HEK293 (cell line): ENCODE results near the gene CD69.

ENCODE experiments used
- CTCF ChIA-PET: fragments of 350-600 bp; formaldehyde crosslinking; extraction: SDS; loops from one replicate; lab custom pipeline; 2021; ENCODE audit warnings: antibody characterized with exemption; lab: Yijun Ruan, JAX
- POLR2A ChIA-PET: fragments of 300-600 bp; formaldehyde crosslinking; extraction: SDS; loops from one replicate; lab custom pipeline; 2020; ENCODE audit warnings: antibody characterized with exemption, inconsistent platforms; lab: Yijun Ruan, JAX
- H3K27ac ChIP-seq: fragments of 200-500 bp; sonication (Bioruptor generic); 2 replicates; pipeline ENCODE4 v1.5.1; 2014; ENCODE audit warnings: low read depth, low read length, control low read depth, inconsistent platforms; ENCODE audit errors: extremely low read depth
- H3K36me3 ChIP-seq, 2 experiments: fragments of 200-500 bp in 1 of 2; sonication (Bioruptor generic) in 1 of 2; 1 replicate in 1 of 2; 2 replicates in 1 of 2; pipeline ENCODE4 v1.5.1; 2014 to 2017; ENCODE audit warnings: inconsistent platforms in 2 of 2, low read length in 2 of 2; ENCODE audit not compliant: control insufficient read depth in 2 of 2, insufficient read depth in 1 of 2
- H3K4me1 ChIP-seq: fragments of 200-500 bp; sonication (Bioruptor generic); 2 replicates; pipeline ENCODE4 v1.5.1; 2014; ENCODE audit warnings: mild to moderate bottlenecking, low read length, inconsistent platforms; ENCODE audit not compliant: control insufficient read depth, insufficient read depth
- H3K4me3 ChIP-seq: 2 replicates; pipeline ENCODE4 v1.5.1; 2011; ENCODE audit warnings: low read depth, mild to moderate bottlenecking, control low read depth, low read length, moderate library complexity
- H3K9me3 ChIP-seq: fragments of 200-500 bp; sonication (Bioruptor generic); 2 replicates; pipeline ENCODE4 v1.5.1; 2014; ENCODE audit warnings: low read depth, low read length, inconsistent platforms; ENCODE audit not compliant: control insufficient read depth, insufficient read depth
- CTCF ChIP-seq: fragments of 450-650 bp; formaldehyde crosslinking; IDR thresholded peaks from 2 replicates; pipeline ENCODE4 v1.5.1; 2016; ENCODE audit warnings: missing biosample characterization, missing genetic modification characterization
- FEZF1 ChIP-seq: fragments of 450-650 bp; formaldehyde crosslinking; IDR thresholded peaks from 2 replicates; pipeline ENCODE4 v1.5.1; 2016; ENCODE audit warnings: missing biosample characterization, missing genetic modification characterization
- HOXA7 ChIP-seq: sonication (generic); formaldehyde crosslinking; IDR thresholded peaks from 2 replicates; pipeline ENCODE4 v1.8.1; 2022; ENCODE audit warnings: missing genetic modification reagents, borderline replicate concordance
- INSM2 ChIP-seq: fragments of 450-650 bp; formaldehyde crosslinking; IDR thresholded peaks from 2 replicates; pipeline ENCODE4 v1.5.1; 2016; ENCODE audit warnings: missing biosample characterization, missing genetic modification characterization
- PRDM1 ChIP-seq: fragments of 450-650 bp; formaldehyde crosslinking; IDR thresholded peaks from 2 replicates; pipeline ENCODE4; 2016; ENCODE audit warnings: missing biosample characterization, missing genetic modification characterization
- ZBTB49 ChIP-seq: fragments of 450-650 bp; formaldehyde crosslinking; IDR thresholded peaks from 2 replicates; pipeline ENCODE4 v1.5.1; 2016; ENCODE audit warnings: missing biosample characterization, missing genetic modification characterization, low read depth
- ZBTB8A ChIP-seq: fragments of 450-650 bp; formaldehyde crosslinking; IDR thresholded peaks from 2 replicates; pipeline ENCODE4 v1.5.1; 2016; ENCODE audit warnings: missing biosample characterization, missing genetic modification characterization
- ZFP69B ChIP-seq: fragments of 450-650 bp; formaldehyde crosslinking; IDR thresholded peaks from 2 replicates; pipeline ENCODE4 v1.5.1; 2016; ENCODE audit warnings: missing biosample characterization, missing genetic modification characterization
- ZNF16 ChIP-seq: fragments of 450-650 bp; formaldehyde crosslinking; IDR thresholded peaks from 2 replicates; pipeline ENCODE4 v1.5.1; 2016; ENCODE audit warnings: low read depth, missing biosample characterization, missing genetic modification characterization
- ZNF174 ChIP-seq: fragments of 450-650 bp; formaldehyde crosslinking; IDR thresholded peaks from 2 replicates; pipeline ENCODE4 v1.5.0; 2017; ENCODE audit warnings: missing biosample characterization, mild to moderate bottlenecking, missing genetic modification characterization
- ZNF239 ChIP-seq: fragments of 450-650 bp; formaldehyde crosslinking; IDR thresholded peaks from 2 replicates; pipeline ENCODE4 v1.5.1; 2016; ENCODE audit warnings: missing biosample characterization, missing genetic modification characterization
- ZNF48 ChIP-seq: fragments of 450-650 bp; formaldehyde crosslinking; IDR thresholded peaks from 2 replicates; pipeline ENCODE4 v1.5.1; 2016; ENCODE audit warnings: missing biosample characterization, missing genetic modification characterization
- ZNF521 ChIP-seq: fragments of 450-650 bp; formaldehyde crosslinking; IDR thresholded peaks from 2 replicates; pipeline ENCODE4 v1.5.1; 2017; ENCODE audit warnings: missing biosample characterization, mild to moderate bottlenecking, missing genetic modification characterization
- ZNF549 ChIP-seq: fragments of 450-650 bp; IDR thresholded peaks from 2 replicates; pipeline ENCODE4 v1.5.1; 2018; ENCODE audit warnings: missing biosample characterization, missing genetic modification characterization, mild to moderate bottlenecking, inconsistent platforms, moderate library complexity
- ZNF629 ChIP-seq: fragments of 450-650 bp; formaldehyde crosslinking; IDR thresholded peaks from 2 replicates; pipeline ENCODE4 v1.5.1; 2017; ENCODE audit warnings: missing biosample characterization, missing genetic modification characterization
- ZNF664 ChIP-seq: fragments of 450-650 bp; formaldehyde crosslinking; IDR thresholded peaks from 2 replicates; pipeline ENCODE4 v1.5.1; 2016; ENCODE audit warnings: missing biosample characterization, missing genetic modification characterization
- TF ChIP-seq, protein P1 (sequence below): fragments of 450-650 bp; formaldehyde crosslinking; IDR thresholded peaks from 2 replicates; pipeline ENCODE4 v1.5.1; 2016; ENCODE audit warnings: missing biosample characterization, missing genetic modification characterization
- TF ChIP-seq, protein P2 (sequence below): fragments of 450-650 bp; formaldehyde crosslinking; IDR thresholded peaks from 2 replicates; pipeline ENCODE4 v1.5.1; 2016; ENCODE audit warnings: missing biosample characterization, missing genetic modification characterization, borderline replicate concordance
- TF ChIP-seq, protein P3 (sequence below): fragments of 450-650 bp; formaldehyde crosslinking; IDR thresholded peaks from 2 replicates; pipeline ENCODE4 v1.5.1; 2017; ENCODE audit warnings: missing biosample characterization, missing genetic modification characterization

The CD69 gene

DNA sequence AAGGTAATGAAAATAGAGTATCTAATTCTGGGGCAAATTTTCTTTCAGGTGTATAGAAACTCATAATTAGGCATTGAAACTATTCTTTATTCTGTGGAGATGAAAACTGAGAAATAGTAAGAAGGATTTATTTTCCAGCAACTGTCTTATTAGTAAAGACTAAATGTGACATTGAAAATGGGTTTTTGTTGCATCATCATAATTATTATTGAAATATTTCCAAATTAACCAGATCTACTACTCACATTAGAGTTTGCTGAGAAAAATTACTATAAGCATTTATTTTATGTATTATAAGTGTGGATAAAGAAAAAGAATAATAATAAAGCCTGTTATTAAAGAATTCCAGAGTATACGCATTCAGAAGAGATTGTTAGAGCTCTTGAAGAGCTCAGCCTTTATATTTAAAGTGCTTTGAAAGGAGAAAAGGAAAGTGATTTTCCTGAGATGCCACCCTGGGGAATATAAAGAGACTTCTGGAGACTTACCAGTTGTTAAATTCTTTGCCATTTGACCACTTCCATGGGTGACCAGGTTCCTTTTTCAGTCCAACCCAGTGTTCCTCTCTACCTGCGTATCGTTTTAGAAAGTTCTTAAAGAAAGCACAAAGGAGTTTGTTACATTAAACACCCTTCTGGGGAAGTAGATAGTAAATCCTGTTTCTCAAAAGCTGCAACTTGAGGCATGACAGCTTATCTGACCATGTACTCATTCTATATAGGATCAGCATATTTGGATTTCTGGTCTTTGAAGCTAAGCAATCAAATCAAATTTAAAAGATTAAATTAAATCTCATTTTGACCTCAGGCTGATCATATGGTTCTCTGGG lies 6.4 kb downstream of the CD69 start:
- POLR2A ChIA-PET, result no interaction called here
- CTCF ChIA-PET, result interaction anchor here (0.6 to 6.0 kb wide), 3 partner anchors 12 to 229 kb away, joined by 3 to 99 read pairs (median 9); no protein-coding TSS in a partner anchor

DNA sequence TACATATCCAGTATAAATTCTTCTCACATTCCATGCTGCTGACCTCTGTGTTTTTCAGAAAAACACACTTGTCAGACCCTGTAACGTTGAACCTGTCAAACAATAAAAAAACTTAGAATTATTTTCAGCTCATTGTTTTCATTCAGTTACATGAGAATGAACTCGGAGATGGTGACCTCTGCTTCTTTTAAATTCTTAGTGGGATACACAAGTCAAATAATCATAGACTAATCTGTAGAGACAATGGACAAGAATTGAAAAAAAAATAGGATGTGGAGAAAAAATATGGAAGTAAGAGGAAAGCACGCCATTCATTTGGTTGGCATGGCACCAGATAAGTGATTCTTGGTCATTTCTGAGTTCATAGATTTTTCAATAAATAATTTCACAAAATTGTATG lies 7.2 kb downstream of the CD69 start:
- CTCF ChIA-PET, result interaction anchor here (1.2 to 6.0 kb wide), 3 partner anchors 11 to 60 kb away, joined by 3 to 99 read pairs (median 9); no protein-coding TSS in a partner anchor
- POLR2A ChIA-PET, result no interaction called here
- Histone ChIP-seq H3K4me3 (no peak overlapping the region), H3K9me3 (no peaks in the 10 kb centered on the region), H3K27ac (no peak overlapping the region), H3K4me1 (no peaks in the 10 kb centered on the region), H3K36me3 (no peaks in the 10 kb centered on the region)
- TF ChIP-seq ZNF521 (tag by site-specific recombination) (no peak), ZNF664 (tag by site-specific recombination) (no peak), ZNF549 (tag by site-specific recombination) (no peak), CTCF (tag by site-specific recombination) (no peak), ZNF174 (tag by site-specific recombination) (no peak), INSM2 (tag by site-specific recombination) (no peak), ZNF48 (no peak), PRDM1 (tag by site-specific recombination) (no peak)
- TF ChIP-seq, protein P1, sequence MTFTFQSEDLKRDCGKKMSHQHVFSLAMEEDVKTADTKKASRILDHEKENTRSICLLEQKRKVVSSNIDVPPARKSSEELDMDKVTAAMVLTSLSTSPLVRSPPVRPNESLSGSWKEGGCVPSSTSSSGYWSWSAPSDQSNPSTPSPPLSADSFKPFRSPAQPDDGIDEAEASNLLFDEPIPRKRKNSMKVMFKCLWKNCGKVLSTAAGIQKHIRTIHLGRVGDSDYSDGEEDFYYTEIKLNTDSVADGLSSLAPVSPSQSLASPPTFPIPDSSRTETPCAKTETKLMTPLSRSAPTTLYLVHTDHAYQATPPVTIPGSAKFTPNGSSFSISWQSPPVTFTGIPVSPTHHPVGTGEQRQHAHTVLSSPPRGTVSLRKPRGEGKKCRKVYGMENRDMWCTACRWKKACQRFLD (tag by site-specific recombination), result no peak

More for the DNA sequence above, 6.4 kb downstream of the CD69 start:
- Histone ChIP-seq H3K4me3 (no peak overlapping the region), H3K36me3 (no peaks in the 10 kb centered on the region), H3K4me1 (no peaks in the 10 kb centered on the region), H3K9me3 (no peaks in the 10 kb centered on the region), H3K27ac (no peak overlapping the region)
- TF ChIP-seq, protein P2, sequence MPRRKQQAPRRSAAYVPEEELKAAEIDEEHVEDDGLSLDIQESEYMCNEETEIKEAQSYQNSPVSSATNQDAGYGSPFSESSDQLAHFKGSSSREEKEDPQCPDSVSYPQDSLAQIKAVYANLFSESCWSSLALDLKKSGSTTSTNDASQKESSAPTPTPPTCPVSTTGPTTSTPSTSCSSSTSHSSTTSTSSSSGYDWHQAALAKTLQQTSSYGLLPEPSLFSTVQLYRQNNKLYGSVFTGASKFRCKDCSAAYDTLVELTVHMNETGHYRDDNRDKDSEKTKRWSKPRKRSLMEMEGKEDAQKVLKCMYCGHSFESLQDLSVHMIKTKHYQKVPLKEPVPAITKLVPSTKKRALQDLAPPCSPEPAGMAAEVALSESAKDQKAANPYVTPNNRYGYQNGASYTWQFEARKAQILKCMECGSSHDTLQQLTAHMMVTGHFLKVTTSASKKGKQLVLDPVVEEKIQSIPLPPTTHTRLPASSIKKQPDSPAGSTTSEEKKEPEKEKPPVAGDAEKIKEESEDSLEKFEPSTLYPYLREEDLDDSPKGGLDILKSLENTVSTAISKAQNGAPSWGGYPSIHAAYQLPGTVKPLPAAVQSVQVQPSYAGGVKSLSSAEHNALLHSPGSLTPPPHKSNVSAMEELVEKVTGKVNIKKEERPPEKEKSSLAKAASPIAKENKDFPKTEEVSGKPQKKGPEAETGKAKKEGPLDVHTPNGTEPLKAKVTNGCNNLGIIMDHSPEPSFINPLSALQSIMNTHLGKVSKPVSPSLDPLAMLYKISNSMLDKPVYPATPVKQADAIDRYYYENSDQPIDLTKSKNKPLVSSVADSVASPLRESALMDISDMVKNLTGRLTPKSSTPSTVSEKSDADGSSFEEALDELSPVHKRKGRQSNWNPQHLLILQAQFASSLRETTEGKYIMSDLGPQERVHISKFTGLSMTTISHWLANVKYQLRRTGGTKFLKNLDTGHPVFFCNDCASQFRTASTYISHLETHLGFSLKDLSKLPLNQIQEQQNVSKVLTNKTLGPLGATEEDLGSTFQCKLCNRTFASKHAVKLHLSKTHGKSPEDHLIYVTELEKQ (tag by site-specific recombination), result no peak
- TF ChIP-seq FEZF1 (no peak), ZBTB8A (tag by site-specific recombination) (no peak), ZFP69B (no peak), ZNF239 (tag by site-specific recombination) (no peak), ZNF16 (no peak), ZNF629 (no peak), HOXA7 (no peak), ZBTB49 (tag by site-specific recombination) (no peak)
- TF ChIP-seq, protein P3, sequence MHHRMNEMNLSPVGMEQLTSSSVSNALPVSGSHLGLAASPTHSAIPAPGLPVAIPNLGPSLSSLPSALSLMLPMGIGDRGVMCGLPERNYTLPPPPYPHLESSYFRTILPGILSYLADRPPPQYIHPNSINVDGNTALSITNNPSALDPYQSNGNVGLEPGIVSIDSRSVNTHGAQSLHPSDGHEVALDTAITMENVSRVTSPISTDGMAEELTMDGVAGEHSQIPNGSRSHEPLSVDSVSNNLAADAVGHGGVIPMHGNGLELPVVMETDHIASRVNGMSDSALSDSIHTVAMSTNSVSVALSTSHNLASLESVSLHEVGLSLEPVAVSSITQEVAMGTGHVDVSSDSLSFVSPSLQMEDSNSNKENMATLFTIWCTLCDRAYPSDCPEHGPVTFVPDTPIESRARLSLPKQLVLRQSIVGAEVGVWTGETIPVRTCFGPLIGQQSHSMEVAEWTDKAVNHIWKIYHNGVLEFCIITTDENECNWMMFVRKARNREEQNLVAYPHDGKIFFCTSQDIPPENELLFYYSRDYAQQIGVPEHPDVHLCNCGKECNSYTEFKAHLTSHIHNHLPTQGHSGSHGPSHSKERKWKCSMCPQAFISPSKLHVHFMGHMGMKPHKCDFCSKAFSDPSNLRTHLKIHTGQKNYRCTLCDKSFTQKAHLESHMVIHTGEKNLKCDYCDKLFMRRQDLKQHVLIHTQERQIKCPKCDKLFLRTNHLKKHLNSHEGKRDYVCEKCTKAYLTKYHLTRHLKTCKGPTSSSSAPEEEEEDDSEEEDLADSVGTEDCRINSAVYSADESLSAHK, result no peak
